A549 (cell line): ENCODE results near the gene SPECC1. TPM values are rescaled to one million over a fixed set of nuclear protein-coding genes. Genes with fewer than 3 reads are reported as not detected.

Source experiments
- ATAC-seq, 2 experiments: fragments of 200-7000 bp in 1 of 2; fragments of >200 bp in 1 of 2; cut with Nextera tagmentation in 1 of 2; cut with Tn5 transposase in 1 of 2; 3 replicates each; pipeline versions ENCODE4 v1.8.0 to v1.9.1; 2018 to 2020; ENCODE audit warnings: mild to moderate bottlenecking in 1 of 2, moderate library complexity in 1 of 2
- CTCF ChIA-PET: fragments of 300-600 bp; sonication (Branson Sonifier 250); formaldehyde crosslinking; extraction: SDS; loops from one replicate; lab custom pipeline; 2021; ENCODE audit warnings: antibody characterized with exemption, inconsistent platforms; lab: Yijun Ruan, JAX
- POLR2A ChIA-PET: fragments of 350-600 bp; formaldehyde crosslinking; extraction: SDS; loops from one replicate; lab custom pipeline; 2021; ENCODE audit warnings: antibody characterized with exemption, inconsistent platforms; lab: Yijun Ruan, JAX
- DNase-seq, 2 experiments: peaks; one replicate each; pipeline versions ENCODE4 v3.0.0 to v3.0.0-alpha.2; 2011 to 2016; ENCODE audit warnings: low read depth in 1 of 2, low spot score in 1 of 2
- FAIRE-seq: peaks from 2 replicates; lab custom pipeline; 2011; peaks lifted over from hg19 to GRCh38; lab: Jason Lieb, UNC
- H3K27ac ChIP-seq, 2 experiments: fragments of >200 bp; sonication (Bioruptor Twin); formaldehyde crosslinking; 3 replicates each; pipeline ENCODE4 v1.5.1; 2016 to 2017
- H3K4me1 ChIP-seq: fragments of >200 bp; sonication (Bioruptor Twin); formaldehyde crosslinking; 3 replicates; pipeline ENCODE4 v1.6.1; 2016
- H3K4me2 ChIP-seq: fragments of >200 bp; sonication (Bioruptor Twin); formaldehyde crosslinking; 3 replicates; pipeline ENCODE4 v1.6.1; 2016
- H3K4me3 ChIP-seq: fragments of >200 bp; sonication (Bioruptor Twin); formaldehyde crosslinking; 3 replicates; pipeline ENCODE4 v1.5.1; 2016
- H3K9me3 ChIP-seq: fragments of >200 bp; sonication (Bioruptor Twin); formaldehyde crosslinking; 3 replicates; pipeline ENCODE4 v1.6.1; 2016
- ATOH8 ChIP-seq: fragments of 250-450 bp; sonication (Bioruptor Pico); IDR thresholded peaks from 2 replicates; pipeline ENCODE4 v1.5.0; 2020; ENCODE audit warnings: low read depth, mild to moderate bottlenecking, moderate library complexity
- BCL3 ChIP-seq: fragments of >200 bp; sonication (Bioruptor Twin); formaldehyde crosslinking; IDR thresholded peaks from 3 replicates; pipeline ENCODE4 v1.6.1; 2016
- BHLHE40 ChIP-seq: IDR thresholded peaks from 2 replicates; pipeline ENCODE4 v1.6.1; 2012; ENCODE audit warnings: low read depth, low read length, inconsistent platforms
- CBX2 ChIP-seq: fragments of 200-600 bp; sonication (generic); IDR thresholded peaks from 2 replicates; pipeline ENCODE4 v1.6.1; 2016; ENCODE audit warnings: low read depth, mild to moderate bottlenecking, borderline replicate concordance
- CEBPB ChIP-seq, 2 experiments: fragments of >200 bp in 1 of 2; sonication (Bioruptor Twin) in 1 of 2; formaldehyde crosslinking in 1 of 2; IDR thresholded peaks; 2 replicates each; pipeline ENCODE4 v1.6.1; 2012 to 2016
- CHD2 ChIP-seq: fragments of 150-350 bp; IDR thresholded peaks from 2 replicates; pipeline ENCODE4 v1.6.1; 2014; ENCODE audit warnings: low read length; ENCODE audit not compliant: partially characterized antibody
- CTCF ChIP-seq: fragments of >200 bp; sonication (Bioruptor Twin); formaldehyde crosslinking; IDR thresholded peaks from 3 replicates; pipeline ENCODE4 v1.5.1; 2016
- E2F6 ChIP-seq: IDR thresholded peaks from 2 replicates; pipeline ENCODE4 v1.6.1; 2012; ENCODE audit warnings: low read depth, borderline replicate concordance
- EP300 ChIP-seq, 2 experiments: fragments of >200 bp; sonication (Bioruptor Twin); formaldehyde crosslinking; IDR thresholded peaks; 2 replicates in 1 of 2; 3 replicates in 1 of 2; pipeline ENCODE4 v1.6.1; 2016 to 2017
- ESRRA ChIP-seq: fragments of 150-350 bp; IDR thresholded peaks from 2 replicates; pipeline ENCODE4 v1.6.1; 2014; ENCODE audit warnings: mild to moderate bottlenecking, low read length, borderline replicate concordance
- FOXS1 ChIP-seq: fragments of 250-450 bp; sonication (Bioruptor Pico); IDR thresholded peaks from 2 replicates; pipeline ENCODE4 v1.5.0; 2020; ENCODE audit warnings: mild to moderate bottlenecking, moderate library complexity
- HEYL ChIP-seq: fragments of 250-450 bp; sonication (Bioruptor Pico); IDR thresholded peaks from 2 replicates; pipeline ENCODE4 v1.8.0; 2021; ENCODE audit warnings: mild to moderate bottlenecking, moderate library complexity
- HOXA7 ChIP-seq: fragments of 250-450 bp; sonication (Bioruptor Pico); IDR thresholded peaks from 2 replicates; pipeline ENCODE4 v1.5.0; 2020; ENCODE audit warnings: mild to moderate bottlenecking, moderate library complexity
- HOXB5 ChIP-seq: fragments of 250-450 bp; sonication (Bioruptor Pico); IDR thresholded peaks from 2 replicates; pipeline ENCODE4 v1.5.0; 2020; ENCODE audit warnings: mild to moderate bottlenecking, moderate library complexity
- MYC ChIP-seq: IDR thresholded peaks from 2 replicates; pipeline ENCODE4 v1.6.1; 2012; ENCODE audit warnings: mild to moderate bottlenecking, inconsistent platforms, low read length, improper control_type of control experiment, borderline replicate concordance
- NFE2L2 ChIP-seq: fragments of 150-350 bp; conservative IDR thresholded peaks from 2 replicates; pipeline ENCODE4 v1.6.1; 2014; ENCODE audit warnings: low read length
- NPAS2 ChIP-seq: fragments of 250-450 bp; sonication (Bioruptor Pico); IDR thresholded peaks from 2 replicates; pipeline ENCODE4 v1.8.0; 2022; ENCODE audit warnings: mild to moderate bottlenecking, moderate library complexity, borderline replicate concordance
- NR3C1 ChIP-seq: fragments of >200 bp; sonication (Bioruptor Twin); formaldehyde crosslinking; IDR thresholded peaks from 3 replicates; pipeline ENCODE4 v1.6.1; 2017
- PHF8 ChIP-seq: fragments of 200-600 bp; sonication (generic); IDR thresholded peaks from 2 replicates; pipeline ENCODE4 v1.6.1; 2016; ENCODE audit warnings: low read depth, mild to moderate bottlenecking, antibody characterized with exemption, moderate library complexity, borderline replicate concordance
- RARB ChIP-seq: fragments of 250-450 bp; sonication (Bioruptor Pico); IDR thresholded peaks from 2 replicates; pipeline ENCODE4 v1.8.0; 2021; ENCODE audit warnings: mild to moderate bottlenecking, moderate library complexity
- RCOR1 ChIP-seq: fragments of 150-350 bp; IDR thresholded peaks from 2 replicates; pipeline ENCODE4 v1.6.1; 2014; ENCODE audit warnings: antibody characterized with exemption, low read length, low read depth
- RFX5 ChIP-seq: fragments of 450-650 bp; IDR thresholded peaks from 2 replicates; pipeline ENCODE4 v1.7.1; 2014; ENCODE audit warnings: antibody characterized with exemption, mild to moderate bottlenecking, moderate library complexity
- RNF2 ChIP-seq: fragments of 200-600 bp; sonication (generic); IDR thresholded peaks from 2 replicates; pipeline ENCODE4 v1.6.1; 2016; ENCODE audit warnings: low read depth, mild to moderate bottlenecking, antibody characterized with exemption, moderate library complexity, borderline replicate concordance
- SREBF2 ChIP-seq: fragments of 450-650 bp; IDR thresholded peaks from 2 replicates; pipeline ENCODE4 v1.6.1; 2014; ENCODE audit warnings: mild to moderate bottlenecking, moderate library complexity
- TFCP2L1 ChIP-seq: fragments of 250-450 bp; sonication (Bioruptor Pico); IDR thresholded peaks from 2 replicates; pipeline ENCODE4 v1.5.0; 2021; ENCODE audit warnings: mild to moderate bottlenecking
- USF2 ChIP-seq: fragments of 450-650 bp; IDR thresholded peaks from 2 replicates; pipeline ENCODE4 v1.6.1; 2014; ENCODE audit warnings: antibody characterized with exemption
- ZFP36 ChIP-seq: fragments of 450-650 bp; IDR thresholded peaks from 2 replicates; pipeline ENCODE4 v1.6.1; 2014; ENCODE audit warnings: borderline replicate concordance; ENCODE audit not compliant: partially characterized antibody
- WGBS: methylation state at CpG from one replicate; pipeline ENCODE4 v1.1.6; 2017; ENCODE audit errors: missing lambda C conversion rate; 5-methylcytosine and 5-hydroxymethylcytosine counted together
- polyA plus RNA-seq, 4 experiments: library from polyadenylated mRNA; depleted of rRNA in 3 of 4; stranded (reverse); fragments of >200 nt; fragmentation: RNase III in 1 of 4; extraction: RNeasy Plus Mini Kit Qiagen cat#74134 plus additional on column Dnase treatment in 1 of 4; gene quantifications; 2 replicates in 3 of 4; 3 replicates in 1 of 4; pipeline ENCODE4 v1.2.3, GENCODE V29; 2011 to 2017

SPECC1 gene
- polyA plus RNA-seq, 2 of the 4 experiments (the other 2 are of a cell fraction) = 45.1 to 66.2 TPM

- CTCF ChIA-PET = interaction anchor here (1.1 to 2.8 kb wide), 7 partner anchors 9 to 134 kb away, joined by 3 to 14 read pairs (median 6); partner anchors contain the start of gene SPECC1
- no peak overlapping the region for H3K4me3 ChIP-seq
Measured at GRCh38 chr17:20142268-20142667, 133.1 kb downstream of the SPECC1 start.

GRCh38 chr17:20143740-20144139, 134.6 kb downstream of the SPECC1 start:
- no peak for TF ChIP-seq RNF2
- no peak for TF ChIP-seq RCOR1
- TF ChIP-seq CEBPB (IDR thresholded peaks at IDR 0.05) = no peak
- TF ChIP-seq SREBF2 = no peak
- TF ChIP-seq NFE2L2 = no peak
- no peak for TF ChIP-seq HEYL (CRISPR knock-in tag)
- no peak for TF ChIP-seq NPAS2 (CRISPR knock-in tag)
- no peak for TF ChIP-seq CHD2
- no peak for TF ChIP-seq CBX2
- no peak for TF ChIP-seq PHF8
- TF ChIP-seq ZFP36 = no peak
- TF ChIP-seq EP300 (IDR thresholded peaks at IDR 0.05) = no peak
- TF ChIP-seq FOXS1 (CRISPR knock-in tag) = no peak
- TF ChIP-seq USF2 = no peak
- TF ChIP-seq RARB = no peak
- no peak for TF ChIP-seq BCL3
- TF ChIP-seq ESRRA = no peak
- no peak for TF ChIP-seq CTCF
- no peak for TF ChIP-seq E2F6
- TF ChIP-seq NR3C1 = no peak
- H3K4me3 ChIP-seq = no peak overlapping the region
- WGBS = 92% methylated on average over 8 of the region's 8 CpGs
- FAIRE-seq (no peak), DNase-seq (no peak), ATAC-seq (no peak)
- ChIA-PET CTCF (interaction anchor here (0.6 to 3.3 kb wide), 5 partner anchors 8 to 246 kb away, joined by 3 to 16 read pairs (median 4); no protein-coding TSS in a partner anchor), POLR2A (no interaction called here)
- H3K4me1 ChIP-seq = no peaks in the 10 kb centered on the region
- no peak overlapping the region for H3K27ac ChIP-seq
- no peak overlapping the region for H3K4me2 ChIP-seq
- no peaks in the 10 kb centered on the region for H3K9me3 ChIP-seq

More at GRCh38 chr17:20142268-20142667, 133.1 kb downstream of the SPECC1 start:
- H3K4me1 ChIP-seq = no peaks in the 10 kb centered on the region
- POLR2A ChIA-PET = no interaction called here
- FAIRE-seq (peak; percentile 51), ATAC-seq (no peak), DNase-seq (no peak)
- 95% methylated on average over 6 of the region's 6 CpGs for WGBS
- no peak for TF ChIP-seq HOXA7 (CRISPR knock-in tag)
- no peak for TF ChIP-seq MYC
- TF ChIP-seq CEBPB (IDR thresholded peaks at IDR 0.05) = no peak
- no peak for TF ChIP-seq USF2
- no peak for TF ChIP-seq RNF2
- TF ChIP-seq ATOH8 = no peak
- TF ChIP-seq HOXB5 (CRISPR knock-in tag) = no peak
- no peak for TF ChIP-seq ESRRA
- TF ChIP-seq BHLHE40 = no peak
- TF ChIP-seq TFCP2L1 (CRISPR knock-in tag) = no peak
- no peak for TF ChIP-seq ZFP36
- no peak for TF ChIP-seq RFX5
- TF ChIP-seq NFE2L2 = no peak
- no peak for TF ChIP-seq NPAS2 (CRISPR knock-in tag)
- no peaks in the 10 kb centered on the region for H3K9me3 ChIP-seq
- H3K27ac ChIP-seq = no peak overlapping the region
- H3K4me2 ChIP-seq = no peak overlapping the region
